Activated CD4-positive, alpha-beta memory T cell treated with anti-CD3 and anti-CD28 coated beads for 36 hours (primary cell): ENCODE results near the gene RGS3. TPM values are rescaled to one million over a fixed set of nuclear protein-coding genes. Genes with fewer than 3 reads are reported as not detected.

Experiments
- CTCF ChIA-PET: fragments of 350-600 bp; sonication (Branson Sonifier 250); formaldehyde crosslinking; loops from one replicate; lab custom pipeline; 2021; ENCODE audit warnings: antibody characterized with exemption, inconsistent platforms; lab: Charles Lee
- POLR2A ChIA-PET: fragments of 350-600 bp; sonication (Branson Sonifier 250); formaldehyde crosslinking; loops from one replicate; lab custom pipeline; 2021; ENCODE audit warnings: antibody characterized with exemption; lab: Charles Lee
- DNase-seq: peaks from one replicate; pipeline ENCODE4 v3.0.0-alpha.2; 2020
- H3K27ac Mint-ChIP-seq: one replicate; pipeline ENCODE4 v1.8.0; 2021; ENCODE audit warnings: mixed read lengths
- H3K27me3 Mint-ChIP-seq: one replicate; pipeline ENCODE4 v1.8.0; 2021; ENCODE audit warnings: mixed read lengths
- H3K36me3 Mint-ChIP-seq: one replicate; pipeline ENCODE4 v1.8.0; 2021; ENCODE audit warnings: mixed read lengths
- H3K4me1 Mint-ChIP-seq: one replicate; pipeline ENCODE4 v1.8.0; 2021; ENCODE audit warnings: low read depth, mixed read lengths
- H3K4me3 Mint-ChIP-seq: one replicate; pipeline ENCODE4 v1.8.0; 2021; ENCODE audit warnings: mild to moderate bottlenecking, mixed read lengths
- H3K9me3 Mint-ChIP-seq: one replicate; pipeline ENCODE4 v1.8.0; 2021; ENCODE audit warnings: mixed read lengths
- intact Hi-C: fragments of 100-400 bp; cut with micrococcal nuclease; formaldehyde crosslinking; loops from one replicate; pipeline ENCODE4 v1.15.1; 2023
- total RNA-seq, 2 experiments: library from RNA; stranded (reverse); gene quantifications; one replicate each; pipeline ENCODE4 v1.2.3, GENCODE V29; 2021

Gene RGS3
- total RNA-seq, 2 experiments from 2014 or later: 54.4 to 57.7 TPM

- Mint-ChIP-seq H3K27me3 (no peaks in the 10 kb centered on the region), H3K9me3 (no peaks in the 10 kb centered on the region), H3K4me1 (peaks cover 1% of the 10 kb centered on the region), H3K4me3 (no peak overlapping the region), H3K27ac (no peak overlapping the region), H3K36me3 (no peaks in the 10 kb centered on the region)
- DNase-seq: no peak
- intact Hi-C loops: no loop called here
- ChIA-PET CTCF (interaction anchor here (1.2 kb wide), 1 partner anchor 152 kb away, joined by 3 read pairs; no protein-coding TSS in a partner anchor), POLR2A (no interaction called here)
Observed at GRCh38 chr9:113504725-113505590, 41.4 kb downstream of the RGS3 start.

GRCh38 chr9:113506090-113506589 lies 42.6 kb downstream of the RGS3 start:
- Mint-ChIP-seq H3K4me3 (no peak overlapping the region), H3K27ac (no peak overlapping the region), H3K4me1 (peaks cover 5% of the 10 kb centered on the region), H3K36me3 (no peaks in the 10 kb centered on the region), H3K27me3 (no peaks in the 10 kb centered on the region), H3K9me3 (no peaks in the 10 kb centered on the region)
- intact Hi-C loops: no loop called here
- ChIA-PET CTCF (interaction anchor here (0.6 kb wide), 1 partner anchor 153 kb away, joined by 3 read pairs; no protein-coding TSS in a partner anchor), POLR2A (no interaction called here)
- DNase-seq: no peak

- Mint-ChIP-seq H3K36me3 (no peaks in the 10 kb centered on the region), H3K4me1 (peaks cover 16% of the 10 kb centered on the region), H3K27ac (no peak overlapping the region), H3K9me3 (no peaks in the 10 kb centered on the region), H3K4me3 (no peak overlapping the region), H3K27me3 (no peaks in the 10 kb centered on the region)
- POLR2A ChIA-PET: interaction anchor here (1.2 kb wide), 1 partner anchor 10 kb away, joined by 4 read pairs; no protein-coding TSS in a partner anchor
- no peak for DNase-seq
- CTCF ChIA-PET: no interaction called here
- intact Hi-C loops: no loop called here
Observed at GRCh38 chr9:113507256-113507655, 43.7 kb downstream of the RGS3 start.

GRCh38 chr9:113508111-113508749 lies 44.7 kb downstream of the RGS3 start:
- Mint-ChIP-seq H3K27me3 (no peaks in the 10 kb centered on the region), H3K4me3 (no peak overlapping the region), H3K36me3 (no peaks in the 10 kb centered on the region), H3K9me3 (no peaks in the 10 kb centered on the region), H3K4me1 (peaks cover 26% of the 10 kb centered on the region), H3K27ac (no peak overlapping the region)
- DNase-seq: peak; percentile 37
- intact Hi-C loops: no loop called here
- POLR2A ChIA-PET: interaction anchor here (1.0 to 1.2 kb wide), 2 partner anchors 9 to 13 kb away, joined by 3 to 4 read pairs; no protein-coding TSS in a partner anchor
- CTCF ChIA-PET: interaction anchor here (0.6 to 1.2 kb wide), 5 partner anchors 17 to 150 kb away, joined by 3 to 4 read pairs (median 3); no protein-coding TSS in a partner anchor

GRCh38 chr9:113509463-113509862 lies 45.9 kb downstream of the RGS3 start:
- Mint-ChIP-seq H3K27ac (no peak overlapping the region), H3K36me3 (no peaks in the 10 kb centered on the region), H3K4me1 (peaks cover 38% of the 10 kb centered on the region), H3K27me3 (peaks cover 2% of the 10 kb centered on the region), H3K4me3 (no peak overlapping the region), H3K9me3 (no peaks in the 10 kb centered on the region)
- POLR2A ChIA-PET: interaction anchor here (1.0 kb wide), 1 partner anchor 14 kb away, joined by 3 read pairs; no protein-coding TSS in a partner anchor
- intact Hi-C loops: no loop called here
- no peak for DNase-seq
- CTCF ChIA-PET: interaction anchor here (1.1 to 1.3 kb wide), 3 partner anchors 70 to 146 kb away, joined by 3 to 5 read pairs (median 3); no protein-coding TSS in a partner anchor

- Mint-ChIP-seq H3K4me3 (no peak overlapping the region), H3K27me3 (peaks cover 2% of the 10 kb centered on the region), H3K4me1 (peaks cover 45% of the 10 kb centered on the region), H3K36me3 (no peaks in the 10 kb centered on the region), H3K9me3 (no peaks in the 10 kb centered on the region), H3K27ac (peak overlapping the region; percentile 8)
- ChIA-PET CTCF (interaction anchor here (1.8 kb wide), 1 partner anchor 12 kb away, joined by 9 read pairs; no protein-coding TSS in a partner anchor), POLR2A (interaction anchor here (3.2 kb wide), 1 partner anchor 13 kb away, joined by 24 read pairs; no protein-coding TSS in a partner anchor)
- intact Hi-C loops: loop anchor here (1.0 to 10.0 kb wide), 4 partner anchors 9 to 236 kb away; partner anchors contain the start of genes BSPRY, CDC26, PRPF4 and WDR31
- no peak for DNase-seq
Observed at GRCh38 chr9:113511047-113511521, 47.6 kb downstream of the RGS3 start.

GRCh38 chr9:113511856-113512761 lies 48.6 kb downstream of the RGS3 start:
- Mint-ChIP-seq H3K27ac (peak overlapping the region; percentile 91), H3K27me3 (peaks cover 2% of the 10 kb centered on the region), H3K36me3 (no peaks in the 10 kb centered on the region), H3K4me3 (peak overlapping the region; percentile 52), H3K4me1 (peaks cover 52% of the 10 kb centered on the region), H3K9me3 (no peaks in the 10 kb centered on the region)
- DNase-seq: peak; percentile 89
- intact Hi-C loops: loop anchor here (1.0 to 10.0 kb wide), 5 partner anchors 8 to 237 kb away; partner anchors contain the start of genes BSPRY, CDC26, PRPF4 and WDR31
- ChIA-PET CTCF (interaction anchor here (0.9 to 1.8 kb wide), 10 partner anchors 11 to 146 kb away, joined by 3 to 9 read pairs (median 4); partner anchors contain the start of gene ALAD), POLR2A (interaction anchor here (0.7 to 3.2 kb wide), 5 partner anchors 12 to 102 kb away, joined by 3 to 24 read pairs (median 4); partner anchors contain the start of genes C9orf43 and POLE3)

- ChIA-PET POLR2A (interaction anchor here (1.3 to 3.2 kb wide), 3 partner anchors 11 to 69 kb away, joined by 4 to 24 read pairs (median 11); no protein-coding TSS in a partner anchor), CTCF (interaction anchor here (0.8 to 2.3 kb wide), 7 partner anchors 10 to 241 kb away, joined by 3 to 9 read pairs (median 4); no protein-coding TSS in a partner anchor)
- H3K27me3 Mint-ChIP-seq: peaks cover 2% of the 10 kb centered on the region
- peak overlapping the region; percentile 69 for H3K27ac Mint-ChIP-seq
- H3K4me1 Mint-ChIP-seq: peaks cover 57% of the 10 kb centered on the region
- DNase-seq: no peak
- no peaks in the 10 kb centered on the region for H3K9me3 Mint-ChIP-seq
- H3K36me3 Mint-ChIP-seq: peaks cover 4% of the 10 kb centered on the region
- intact Hi-C loops: loop anchor here (5.0 to 10.0 kb wide), 3 partner anchors 144 to 238 kb away; partner anchors contain the start of genes BSPRY, CDC26, PRPF4 and WDR31
- peak overlapping the region; percentile 54 for H3K4me3 Mint-ChIP-seq
Observed at GRCh38 chr9:113513111-113513510, 49.6 kb downstream of the RGS3 start.

GRCh38 chr9:113513536-113513935 lies 50.0 kb downstream of the RGS3 start:
- peaks cover 62% of the 10 kb centered on the region for H3K4me1 Mint-ChIP-seq
- peaks cover 7% of the 10 kb centered on the region for H3K36me3 Mint-ChIP-seq
- peak; percentile 20 for DNase-seq
- H3K27ac Mint-ChIP-seq: peak overlapping the region; percentile 69
- H3K27me3 Mint-ChIP-seq: peaks cover 2% of the 10 kb centered on the region
- peak overlapping the region; percentile 54 for H3K4me3 Mint-ChIP-seq
- CTCF ChIA-PET: interaction anchor here (0.6 to 2.3 kb wide), 5 partner anchors 29 to 241 kb away, joined by 3 to 6 read pairs (median 4); no protein-coding TSS in a partner anchor
- POLR2A ChIA-PET: interaction anchor here (3.2 kb wide), 1 partner anchor 10 kb away, joined by 24 read pairs; no protein-coding TSS in a partner anchor
- no peaks in the 10 kb centered on the region for H3K9me3 Mint-ChIP-seq
- intact Hi-C loops: loop anchor here (5.0 to 10.0 kb wide), 3 partner anchors 144 to 239 kb away; partner anchors contain the start of genes BSPRY, CDC26, PRPF4 and WDR31

- intact Hi-C loops: loop anchor here (5.0 to 10.0 kb wide), 3 partner anchors 143 to 239 kb away; partner anchors contain the start of genes BSPRY, CDC26, PRPF4 and WDR31
- H3K9me3 Mint-ChIP-seq: no peaks in the 10 kb centered on the region
- peaks cover 7% of the 10 kb centered on the region for H3K36me3 Mint-ChIP-seq
- no peak for DNase-seq
- peaks cover 2% of the 10 kb centered on the region for H3K27me3 Mint-ChIP-seq
- CTCF ChIA-PET: interaction anchor here (0.6 to 2.3 kb wide), 4 partner anchors 28 to 140 kb away, joined by 3 to 6 read pairs (median 4); no protein-coding TSS in a partner anchor
- POLR2A ChIA-PET: interaction anchor here (0.6 to 3.2 kb wide), 2 partner anchors 10 to 65 kb away, joined by 3 to 24 read pairs; no protein-coding TSS in a partner anchor
- H3K4me3 Mint-ChIP-seq: no peak overlapping the region
- H3K4me1 Mint-ChIP-seq: peaks cover 67% of the 10 kb centered on the region
- H3K27ac Mint-ChIP-seq: peak overlapping the region; percentile 69
Observed at GRCh38 chr9:113514061-113514460, 50.5 kb downstream of the RGS3 start.
